ENCODE results near the gene CHRM5. TPM values are rescaled to one million over a fixed set of nuclear protein-coding genes. Genes with fewer than 3 reads are reported as not detected.

The CHRM5 gene
- total RNA-seq, 1 donor from 2014 or later, result 0.07 TPM

DNA sequence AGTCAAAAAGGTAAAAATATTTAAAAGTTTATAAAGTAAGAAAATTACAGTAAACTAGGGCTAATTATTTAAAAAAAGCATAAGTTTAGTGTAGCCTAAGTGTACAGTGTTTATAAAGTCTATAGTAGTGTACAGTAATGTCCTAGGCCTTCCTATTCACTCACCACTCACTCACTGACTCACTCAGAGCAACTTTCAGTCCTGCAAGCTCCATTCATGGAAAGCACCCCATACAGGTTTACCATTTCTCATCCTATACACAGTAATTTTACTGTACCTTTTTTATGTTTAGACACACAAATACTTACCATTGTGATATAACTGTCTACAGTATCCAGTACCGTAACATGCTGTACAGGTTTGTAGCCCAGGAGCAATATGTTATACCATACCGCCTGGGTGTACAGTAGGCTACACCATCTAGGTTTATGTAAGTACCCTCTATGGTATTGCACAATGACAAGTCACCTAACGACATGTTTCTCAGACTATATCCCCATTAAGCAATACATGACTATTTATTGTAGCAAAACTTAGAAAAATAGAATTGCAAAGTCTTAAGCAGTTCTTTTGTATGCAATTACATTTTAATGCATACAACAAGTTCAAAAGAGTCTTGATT lies 51.2 kb downstream of the CHRM5 start:
- H3K27ac ChIP-seq (ENCODE audit: low read depth, low read length), result no peak overlapping the region
- H3K4me1 ChIP-seq (ENCODE audit: insufficient read depth, low read length), result no peaks in the 10 kb centered on the region
- no peaks in the 10 kb centered on the region for H3K9me3 ChIP-seq (ENCODE audit: insufficient read depth, low read depth, low read length)
- H3K27me3 ChIP-seq (ENCODE audit: insufficient read depth, low read length), result no peaks in the 10 kb centered on the region
- Mint-ChIP-seq H3K4me3 (ENCODE audit: unreplicated experiment) (no peak overlapping the region), H3K36me3 (ENCODE audit: low read depth, unreplicated experiment) (peaks cover 12% of the 10 kb centered on the region), H3K27me3 (ENCODE audit: low read depth, unreplicated experiment) (no peaks in the 10 kb centered on the region), H3K9me3 (ENCODE audit: unreplicated experiment) (peaks cover 4% of the 10 kb centered on the region), H3K27ac (ENCODE audit: unreplicated experiment) (no peak overlapping the region), H3K4me1 (ENCODE audit: low read depth, unreplicated experiment) (peaks cover 13% of the 10 kb centered on the region)
- no peak for DNase-seq (ENCODE audit: low read depth)
- H3K79me2 ChIP-seq (ENCODE audit: insufficient read depth, low read length), result peaks cover 17% of the 10 kb centered on the region
- H4K20me1 ChIP-seq (ENCODE audit: insufficient read depth, low read length), result peaks cover 8% of the 10 kb centered on the region
- H3K4me2 ChIP-seq (ENCODE audit: low read length), result no peak overlapping the region
- no peak overlapping the region for H3K4me3 ChIP-seq (ENCODE audit: insufficient read depth, low read depth, low read length)
- no peaks in the 10 kb centered on the region for H3K36me3 ChIP-seq (ENCODE audit: insufficient read depth, low read length)
- H2AFZ ChIP-seq (ENCODE audit: low read depth, low read length), result no peak overlapping the region
- TF ChIP-seq CTCF (IDR thresholded peaks at IDR 0.05; ENCODE audit: insufficient read depth, low read depth, low read length) (no peak), EZH2 (IDR thresholded peaks at IDR 0.05; ENCODE audit: insufficient read depth, low read length) (no peak)
- no peak overlapping the region for H3K9ac ChIP-seq (ENCODE audit: low read length)
- FAIRE-seq, result peak; percentile 50

DNA sequence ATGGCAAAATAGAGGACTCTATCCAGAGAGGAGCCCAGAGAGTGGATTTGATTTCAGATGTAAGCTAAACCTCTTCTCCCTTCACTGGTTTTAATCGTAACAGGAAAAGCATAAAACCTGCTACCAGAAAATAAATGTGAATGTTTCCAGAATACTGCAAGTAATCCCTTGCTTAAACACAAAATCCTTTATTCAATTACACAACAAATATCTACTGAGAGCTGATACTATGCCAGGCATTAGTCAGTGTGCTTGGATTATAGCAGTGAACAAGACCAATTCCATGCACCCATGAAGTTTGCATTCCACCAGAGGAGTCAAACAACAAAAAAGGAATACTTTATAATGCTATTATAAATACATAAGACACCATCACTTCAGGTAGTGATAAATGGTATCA lies 55.6 kb downstream of the CHRM5 start:
- Mint-ChIP-seq H3K4me3 (ENCODE audit: unreplicated experiment) (no peak overlapping the region), H3K27me3 (ENCODE audit: low read depth, unreplicated experiment) (no peaks in the 10 kb centered on the region)
- peak; percentile 25 for DNase-seq (ENCODE audit: low read depth)

More for the DNA sequence above, 55.6 kb downstream of the CHRM5 start:
- no peak for FAIRE-seq
- Histone ChIP-seq H3K4me3 (ENCODE audit: insufficient read depth, low read depth, low read length) (no peak overlapping the region), H4K20me1 (ENCODE audit: insufficient read depth, low read length) (peaks cover 6% of the 10 kb centered on the region), H3K4me1 (ENCODE audit: insufficient read depth, low read length) (no peaks in the 10 kb centered on the region), H3K27me3 (ENCODE audit: insufficient read depth, low read length) (no peaks in the 10 kb centered on the region), H2AFZ (ENCODE audit: low read depth, low read length) (no peak overlapping the region), H3K4me2 (ENCODE audit: low read length) (no peak overlapping the region), H3K27ac (ENCODE audit: low read depth, low read length) (no peak overlapping the region), H3K9ac (ENCODE audit: low read length) (no peak overlapping the region), H3K79me2 (ENCODE audit: insufficient read depth, low read length) (peaks cover 36% of the 10 kb centered on the region), H3K9me3 (ENCODE audit: insufficient read depth, low read depth, low read length) (no peaks in the 10 kb centered on the region), H3K36me3 (ENCODE audit: insufficient read depth, low read length) (no peaks in the 10 kb centered on the region)
- Mint-ChIP-seq H3K4me1 (ENCODE audit: low read depth, unreplicated experiment) (peaks cover 3% of the 10 kb centered on the region), H3K9me3 (ENCODE audit: unreplicated experiment) (peaks cover 2% of the 10 kb centered on the region), H3K27ac (ENCODE audit: unreplicated experiment) (no peak overlapping the region), H3K36me3 (ENCODE audit: low read depth, unreplicated experiment) (peaks cover 10% of the 10 kb centered on the region)
- TF ChIP-seq EZH2 (IDR thresholded peaks at IDR 0.05; ENCODE audit: insufficient read depth, low read length), result no peak
- no peak for TF ChIP-seq CTCF (IDR thresholded peaks at IDR 0.05; ENCODE audit: insufficient read depth, low read depth, low read length)
